HepG2 (cell line): ENCODE measurements around the gene USP30. TPM values are rescaled to one million over a fixed set of nuclear protein-coding genes. Genes with fewer than 3 reads are reported as not detected.
A peak's percentile ranks its signal among the peaks of the same experiment; 100 is the strongest.

ENCODE experiments used
- CHCHD3 ChIP-seq: sonication (generic); formaldehyde crosslinking; IDR thresholded peaks from 2 replicates; pipeline ENCODE4 v1.8.0; 2022; ENCODE audit warnings: mild to moderate bottlenecking, missing genetic modification reagents, moderate library complexity
- HHEX ChIP-seq: IDR thresholded peaks from 2 replicates; pipeline ENCODE4 v1.6.1; 2016; ENCODE audit warnings: control low read depth
- IRF2 ChIP-seq: IDR thresholded peaks from 2 replicates; pipeline ENCODE4 v1.6.1; 2018; ENCODE audit warnings: missing genetic modification reagents, missing compliant biosample characterization
- JUN ChIP-seq: sonication (generic); formaldehyde crosslinking; IDR thresholded peaks from 2 replicates; pipeline ENCODE4 v1.4.0; 2020; ENCODE audit warnings: mild to moderate bottlenecking, missing genetic modification reagents
- KDM5A ChIP-seq: fragments of 200-600 bp; sonication (generic); IDR thresholded peaks from 2 replicates; pipeline ENCODE4 v1.7.0; 2018; ENCODE audit warnings: antibody characterized with exemption, mild to moderate bottlenecking, low read length, borderline replicate concordance
- KLF13 ChIP-seq: sonication (generic); formaldehyde crosslinking; IDR thresholded peaks from 2 replicates; pipeline ENCODE4 v1.4.0; 2020; ENCODE audit warnings: mild to moderate bottlenecking, missing genetic modification reagents
- NKX3-1 ChIP-seq: sonication (generic); formaldehyde crosslinking; IDR thresholded peaks from 2 replicates; pipeline ENCODE4 v1.5.0; 2020; ENCODE audit warnings: missing genetic modification reagents
- NR0B2 ChIP-seq: sonication (generic); formaldehyde crosslinking; IDR thresholded peaks from 2 replicates; pipeline ENCODE4 v1.4.0; 2020; ENCODE audit warnings: mild to moderate bottlenecking, missing genetic modification reagents
- PCBP1 ChIP-seq: fragments of 200-400 bp; formaldehyde crosslinking; IDR thresholded peaks from 2 replicates; pipeline ENCODE4 v1.6.1; 2017; ENCODE audit warnings: mild to moderate bottlenecking, low read depth, low read length, borderline replicate concordance
- SIN3B ChIP-seq: fragments of 150-350 bp; IDR thresholded peaks from 2 replicates; pipeline ENCODE4 v1.6.1; 2014; ENCODE audit warnings: low read length
- SMAD9 ChIP-seq: sonication (generic); formaldehyde crosslinking; IDR thresholded peaks from 2 replicates; pipeline ENCODE4 v1.5.1; 2020; ENCODE audit warnings: mild to moderate bottlenecking, missing genetic modification reagents
- TEAD2 ChIP-seq: sonication (generic); formaldehyde crosslinking; IDR thresholded peaks from 2 replicates; pipeline ENCODE4 v1.9.0; 2021; ENCODE audit warnings: missing genetic modification reagents
- ZBTB43 ChIP-seq: sonication (generic); formaldehyde crosslinking; conservative IDR thresholded peaks from 2 replicates; pipeline ENCODE4 v1.4.0; 2020; ENCODE audit warnings: missing genetic modification reagents
- ZFP1 ChIP-seq: IDR thresholded peaks from 2 replicates; pipeline ENCODE4 v1.6.1; 2016
- ZFX ChIP-seq: sonication (generic); formaldehyde crosslinking; IDR thresholded peaks from 2 replicates; pipeline ENCODE4 v1.4.0; 2020; ENCODE audit warnings: mild to moderate bottlenecking, low read depth, missing genetic modification reagents, moderate library complexity
- ZNF17 ChIP-seq: sonication (generic); formaldehyde crosslinking; IDR thresholded peaks from 2 replicates; pipeline ENCODE4 v1.5.0; 2020; ENCODE audit warnings: mild to moderate bottlenecking, missing genetic modification reagents
- ZNF232 ChIP-seq: sonication (generic); formaldehyde crosslinking; IDR thresholded peaks from 2 replicates; pipeline ENCODE4 v1.4.0; 2020; ENCODE audit warnings: missing genetic modification reagents, borderline replicate concordance
- ZNF235 ChIP-seq: sonication (generic); formaldehyde crosslinking; IDR thresholded peaks from 2 replicates; pipeline ENCODE4 v1.8.1; 2023; ENCODE audit warnings: mild to moderate bottlenecking, missing genetic modification reagents, borderline replicate concordance
- ZNF251 ChIP-seq: sonication (generic); formaldehyde crosslinking; IDR thresholded peaks from 2 replicates; pipeline ENCODE4 v1.9.0; 2021; ENCODE audit warnings: mild to moderate bottlenecking, missing genetic modification reagents
- ZNF263 ChIP-seq: sonication (generic); formaldehyde crosslinking; IDR thresholded peaks from 2 replicates; pipeline ENCODE4 v1.4.0; 2020; ENCODE audit warnings: missing genetic modification reagents
- ZNF280B ChIP-seq: sonication (generic); formaldehyde crosslinking; IDR thresholded peaks from 2 replicates; pipeline ENCODE4 v1.5.0; 2020; ENCODE audit warnings: missing genetic modification reagents, mild to moderate bottlenecking, borderline replicate concordance
- ZNF296 ChIP-seq: sonication (generic); formaldehyde crosslinking; conservative IDR thresholded peaks from 2 replicates; pipeline ENCODE4 v1.5.0; 2020; ENCODE audit warnings: mild to moderate bottlenecking, missing genetic modification reagents
- ZNF337 ChIP-seq: sonication (generic); formaldehyde crosslinking; IDR thresholded peaks from 2 replicates; pipeline ENCODE4 v1.5.1; 2020; ENCODE audit warnings: missing genetic modification reagents, low read depth, mild to moderate bottlenecking, borderline replicate concordance
- ZNF468 ChIP-seq: sonication (generic); formaldehyde crosslinking; IDR thresholded peaks from 2 replicates; pipeline ENCODE4 v1.8.0; 2022; ENCODE audit warnings: mild to moderate bottlenecking, moderate library complexity, missing genetic modification reagents
- ZNF546 ChIP-seq: sonication (generic); formaldehyde crosslinking; conservative IDR thresholded peaks from 2 replicates; pipeline ENCODE4 v1.8.1; 2023; ENCODE audit warnings: mild to moderate bottlenecking, missing genetic modification reagents
- ZNF569 ChIP-seq: sonication (generic); formaldehyde crosslinking; IDR thresholded peaks from 2 replicates; pipeline ENCODE4 v1.5.0; 2020; ENCODE audit warnings: mild to moderate bottlenecking, missing genetic modification reagents, moderate library complexity, borderline replicate concordance
- ZNF616 ChIP-seq: sonication (generic); formaldehyde crosslinking; IDR thresholded peaks from 2 replicates; pipeline ENCODE4 v1.5.0; 2020; ENCODE audit warnings: low read depth, mild to moderate bottlenecking, missing genetic modification reagents
- ZNF629 ChIP-seq: sonication (generic); formaldehyde crosslinking; conservative IDR thresholded peaks from 2 replicates; pipeline ENCODE4 v1.5.0; 2020; ENCODE audit warnings: missing genetic modification reagents
- ZNF672 ChIP-seq: sonication (generic); formaldehyde crosslinking; IDR thresholded peaks from 2 replicates; pipeline ENCODE4 v1.8.1; 2022; ENCODE audit warnings: missing genetic modification reagents
- ZSCAN29 ChIP-seq: sonication (generic); formaldehyde crosslinking; conservative IDR thresholded peaks from 2 replicates; pipeline ENCODE4 v1.4.0; 2020; ENCODE audit warnings: mild to moderate bottlenecking, missing genetic modification reagents
- polyA plus RNA-seq, 8 experiments: library from polyadenylated mRNA; depleted of rRNA in 3 of 8; stranded (reverse) in 7 of 8; unstranded in 1 of 8; fragments of >200 nt; fragmentation: Illumina TruSeq in 4 of 8; extraction: Trizol in 4 of 8; gene quantifications; 2 replicates each; pipeline versions ENCODE4 v1.2.1 to v1.2.3, GENCODE V29; 2011 to 2016; ENCODE audit warnings: low read depth in 4 of 8, missing spikeins in 1 of 8, mixed read lengths in 1 of 8; ENCODE audit not compliant: insufficient read depth in 1 of 8
- total RNA-seq, 5 experiments: library from RNA; depleted of rRNA; stranded (reverse); fragments of >200 nt; fragmentation: Illumina TruSeq; extraction: Trizol; gene quantifications; 2 replicates each; pipeline ENCODE4 v1.2.3, GENCODE V29; 2016; ENCODE audit warnings: low read depth in 1 of 5

USP30 gene
- total and polyA plus RNA-seq, 2 of the 13 experiments (the other 11 are each of a cell fraction or from before 2014, with no cell fraction given): 11.2 to 20.8 TPM

- TF ChIP-seq ZNF468 (CRISPR knock-in tag): peak; percentile 95; the same call in 1 of the 2 replicates
- TF ChIP-seq ZNF296 (CRISPR knock-in tag): peak; percentile 82; the same call in 1 of the 2 replicates
- no peak; the same call in 1 of the 2 replicates for TF ChIP-seq ZNF546 (CRISPR knock-in tag)
- TF ChIP-seq ZNF263 (CRISPR knock-in tag): peak; percentile 79
- TF ChIP-seq KDM5A: no peak
- TF ChIP-seq TEAD2: peak; percentile 85; the same call in 1 of the 2 replicates
- TF ChIP-seq ZNF337 (CRISPR knock-in tag): no peak
- TF ChIP-seq IRF2 (CRISPR knock-in tag): peak; percentile 78
- no peak for TF ChIP-seq SIN3B
- peak; percentile 95 for TF ChIP-seq NKX3-1
- TF ChIP-seq KLF13: 0 out of 2 replicates have a peak, but pooled peaks have one; percentile 75
- TF ChIP-seq ZNF280B (CRISPR knock-in tag): peak; percentile 95
- no peak for TF ChIP-seq SMAD9 (CRISPR knock-in tag)
- TF ChIP-seq ZSCAN29 (CRISPR knock-in tag): no peak
- TF ChIP-seq ZNF232: peak; percentile 98; the same call in 1 of the 2 replicates
- no peak for TF ChIP-seq ZNF672 (CRISPR knock-in tag)
- no peak for TF ChIP-seq ZNF251 (CRISPR knock-in tag)
- peak; percentile 47; the same call in 1 of the 2 replicates for TF ChIP-seq ZFP1
- TF ChIP-seq ZNF235 (CRISPR knock-in tag): no peak
- TF ChIP-seq JUN (CRISPR knock-in tag): peak; percentile 61; the same call in 1 of the 2 replicates
- no peak for TF ChIP-seq ZNF569 (CRISPR knock-in tag)
- no peak for TF ChIP-seq HHEX
- TF ChIP-seq ZNF17 (CRISPR knock-in tag): 0 out of 2 replicates have a peak, but pooled peaks have one; percentile 47
- 0 out of 2 replicates have a peak, but pooled peaks have one; percentile 26 for TF ChIP-seq ZNF629 (CRISPR knock-in tag)
- peak; percentile 93 for TF ChIP-seq ZBTB43 (CRISPR knock-in tag)
- TF ChIP-seq CHCHD3 (CRISPR knock-in tag): no peak
- peak; percentile 28; the same call in 1 of the 2 replicates for TF ChIP-seq ZFX (CRISPR knock-in tag)
- 0 out of 2 replicates have a peak, but pooled peaks have one; percentile 72 for TF ChIP-seq ZNF616 (CRISPR knock-in tag)
- no peak for TF ChIP-seq NR0B2
- TF ChIP-seq PCBP1: no peak
These were observed 31.5 kb upstream of the USP30 start, which contains the start of gene SVOP (continued) for GRCh38 chr12:109020796-109021380.
